GM12801 (cell line): ENCODE measurements around the gene SEMA6B.

Experiments
- TF ChIP-seq, protein P1 (sequence below): IDR thresholded peaks from one replicate; pipeline ENCODE4 v1.5.1; 2011; ENCODE audit warnings: control low read depth; ENCODE audit not compliant: insufficient read length; ENCODE audit errors: extremely low read depth

The SEMA6B gene

DNA sequence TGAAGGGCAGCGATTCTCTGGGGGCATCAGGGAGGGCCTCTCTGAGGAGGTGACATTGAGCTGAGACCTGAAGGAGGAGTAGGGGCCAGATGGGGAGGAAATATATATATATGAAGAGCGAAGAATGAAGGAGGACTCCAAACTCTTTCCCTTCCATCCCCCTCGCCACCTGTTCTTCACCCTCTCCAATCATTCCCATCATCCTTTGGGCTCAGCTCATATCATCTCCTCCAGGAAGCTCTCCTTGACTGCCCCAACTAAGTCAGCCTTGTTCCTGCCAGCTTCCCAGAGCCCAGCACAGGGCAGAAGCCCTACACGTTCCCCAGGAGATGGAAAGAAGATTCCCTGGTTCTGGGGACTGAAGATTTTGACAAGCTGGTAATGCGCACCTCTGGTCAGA, 33.0 kb upstream of the SEMA6B start:
- TF ChIP-seq, protein P1, sequence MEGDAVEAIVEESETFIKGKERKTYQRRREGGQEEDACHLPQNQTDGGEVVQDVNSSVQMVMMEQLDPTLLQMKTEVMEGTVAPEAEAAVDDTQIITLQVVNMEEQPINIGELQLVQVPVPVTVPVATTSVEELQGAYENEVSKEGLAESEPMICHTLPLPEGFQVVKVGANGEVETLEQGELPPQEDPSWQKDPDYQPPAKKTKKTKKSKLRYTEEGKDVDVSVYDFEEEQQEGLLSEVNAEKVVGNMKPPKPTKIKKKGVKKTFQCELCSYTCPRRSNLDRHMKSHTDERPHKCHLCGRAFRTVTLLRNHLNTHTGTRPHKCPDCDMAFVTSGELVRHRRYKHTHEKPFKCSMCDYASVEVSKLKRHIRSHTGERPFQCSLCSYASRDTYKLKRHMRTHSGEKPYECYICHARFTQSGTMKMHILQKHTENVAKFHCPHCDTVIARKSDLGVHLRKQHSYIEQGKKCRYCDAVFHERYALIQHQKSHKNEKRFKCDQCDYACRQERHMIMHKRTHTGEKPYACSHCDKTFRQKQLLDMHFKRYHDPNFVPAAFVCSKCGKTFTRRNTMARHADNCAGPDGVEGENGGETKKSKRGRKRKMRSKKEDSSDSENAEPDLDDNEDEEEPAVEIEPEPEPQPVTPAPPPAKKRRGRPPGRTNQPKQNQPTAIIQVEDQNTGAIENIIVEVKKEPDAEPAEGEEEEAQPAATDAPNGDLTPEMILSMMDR, result no peak

DNA sequence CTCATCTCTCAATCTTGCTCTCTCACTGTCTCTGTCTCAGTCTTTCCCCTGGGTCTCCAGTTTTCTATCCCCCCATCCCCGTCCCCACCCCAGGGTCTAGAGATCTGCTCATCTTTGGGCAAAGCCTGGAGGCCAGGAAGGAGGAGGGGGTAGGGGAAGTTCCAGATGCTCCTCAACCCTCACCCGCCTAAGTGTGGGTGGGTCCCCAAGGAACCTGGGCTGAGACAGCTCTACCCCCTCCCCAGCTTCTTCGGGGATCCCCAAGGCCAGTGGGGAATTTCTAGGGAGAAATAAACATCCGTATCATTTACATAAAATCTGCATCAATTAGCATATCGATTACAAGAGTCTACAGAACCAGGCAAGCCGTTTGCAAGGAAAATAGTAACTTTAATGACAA, 31.8 kb upstream of the SEMA6B start:
- TF ChIP-seq, protein P1, result no peak

DNA sequence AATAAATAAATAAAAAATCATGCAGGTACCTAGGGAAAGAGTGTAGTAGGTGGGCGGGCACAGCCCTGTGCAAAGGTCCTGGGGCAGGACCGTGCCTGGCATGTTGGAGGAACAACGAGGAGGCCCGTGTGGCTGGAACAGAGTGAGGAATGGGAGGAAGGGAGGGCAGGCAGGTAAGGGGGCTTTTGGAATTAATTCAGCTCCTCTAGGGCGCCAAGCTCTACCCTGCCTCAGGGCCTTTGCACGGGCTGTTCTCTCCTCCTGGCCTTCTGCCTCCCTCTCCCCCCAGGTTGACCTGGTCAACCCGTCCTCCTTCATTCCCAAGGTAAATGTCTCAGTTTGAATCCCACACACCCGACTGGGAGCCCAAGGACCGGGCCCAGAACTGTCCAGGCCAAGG, 31.1 kb upstream of the SEMA6B start:
- TF ChIP-seq, protein P1, result no peak

- TF ChIP-seq, protein P1, result no peak
Measured at GRCh38 chr19:4589579-4590410, 30.3 kb upstream of the SEMA6B start.

GRCh38 chr19:4588291-4588761, 28.8 kb upstream of the SEMA6B start:
- TF ChIP-seq, protein P1, result no peak

DNA sequence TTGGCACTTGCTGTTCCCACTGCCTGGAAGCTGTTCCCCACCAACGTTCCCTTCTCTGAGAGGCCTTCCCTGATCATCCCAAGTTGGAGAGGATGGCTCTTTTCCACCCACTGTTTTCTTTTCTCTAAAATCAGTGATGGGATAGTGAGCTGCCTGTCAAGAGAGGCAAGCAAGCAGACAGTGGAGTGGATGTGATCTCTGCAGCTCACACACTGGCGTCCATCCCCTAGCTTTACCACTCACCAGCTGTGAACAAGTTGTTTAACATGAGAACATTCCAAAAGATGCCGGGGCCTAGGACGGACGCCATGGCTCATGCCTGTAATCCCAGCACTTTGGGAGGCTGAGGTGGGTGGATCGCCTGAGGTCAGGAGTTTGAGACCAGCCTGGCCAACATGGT, 28.0 kb upstream of the SEMA6B start:
- TF ChIP-seq, protein P1, result no peak

DNA sequence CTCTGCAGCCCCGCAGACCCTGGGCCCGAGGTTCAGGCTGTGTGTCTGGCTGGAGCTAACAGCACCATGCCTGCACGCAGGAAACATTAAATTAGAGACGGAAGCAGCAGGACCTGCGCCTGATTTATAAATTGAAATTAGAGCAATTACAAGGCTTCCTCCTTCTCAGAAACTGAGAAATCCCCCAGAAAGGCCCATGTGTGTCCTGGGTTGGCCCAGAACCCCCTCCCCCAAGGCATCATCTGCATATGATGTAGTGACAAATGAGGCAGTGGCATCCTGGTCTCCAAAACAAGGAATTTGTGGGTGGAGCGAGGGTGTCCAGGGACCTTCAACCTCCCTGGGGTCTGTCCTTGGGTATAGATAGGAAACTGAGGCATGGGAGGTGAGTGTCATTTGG, 27.2 kb upstream of the SEMA6B start:
- TF ChIP-seq, protein P1, result no peak
